MCF 10A (cell line): ENCODE measurements around the gene CEP89. TPM values are rescaled to one million over a fixed set of nuclear protein-coding genes. Genes with fewer than 3 reads are reported as not detected.
"Not testable (repeated sequence)": the region's sequence is repeated elsewhere in the genome, so short reads cannot be mapped to it uniquely, and the experiment has no call there.

Source experiments
- BruUV-seq: library from RNA; stranded (reverse); fragments of 400-500 nt; replicated peaks from 2 replicates; lab custom pipeline; 2021; lab: Mats Ljungman, UMichigan
- CTCF ChIA-PET: fragments of 300-600 bp; sonication (Branson Sonifier 250); formaldehyde crosslinking; extraction: SDS; loops from one replicate; lab custom pipeline; 2021; ENCODE audit warnings: antibody characterized with exemption, inconsistent platforms; lab: Yijun Ruan, JAX
- POLR2A ChIA-PET: fragments of 300-600, 350-650 bp; sonication (Branson Sonifier 250); formaldehyde crosslinking; extraction: SDS; loops from one replicate; lab custom pipeline; 2020; ENCODE audit warnings: antibody characterized with exemption, inconsistent platforms; lab: Yijun Ruan, JAX
- DNase-seq: peaks from one replicate; pipeline ENCODE4 v3.0.0-alpha.2; 2018; ENCODE audit not compliant: unreplicated experiment
- H3K27ac Mint-ChIP-seq: one replicate; pipeline ENCODE4 v1.8.0; 2022; ENCODE audit warnings: mild to moderate bottlenecking, low read depth, mixed read lengths; ENCODE audit not compliant: unreplicated experiment
- H3K27me3 Mint-ChIP-seq: one replicate; pipeline ENCODE4 v1.8.0; 2022; ENCODE audit warnings: mixed read lengths; ENCODE audit not compliant: insufficient read depth, unreplicated experiment
- H3K36me3 Mint-ChIP-seq: one replicate; pipeline ENCODE4 v1.8.0; 2022; ENCODE audit warnings: mild to moderate bottlenecking, moderate library complexity, mixed read lengths; ENCODE audit not compliant: insufficient read depth, unreplicated experiment
- H3K4me1 Mint-ChIP-seq: one replicate; pipeline ENCODE4 v1.8.0; 2022; ENCODE audit warnings: mixed read lengths; ENCODE audit not compliant: insufficient read depth, unreplicated experiment
- H3K4me3 Mint-ChIP-seq: one replicate; pipeline ENCODE4 v1.8.0; 2022; ENCODE audit warnings: mild to moderate bottlenecking, moderate library complexity, mixed read lengths; ENCODE audit not compliant: unreplicated experiment
- H3K9me3 Mint-ChIP-seq: one replicate; pipeline ENCODE4 v1.8.0; 2022; ENCODE audit warnings: mixed read lengths; ENCODE audit not compliant: unreplicated experiment
- CTCF ChIP-seq: fragments of 200-600 bp; IDR thresholded peaks from one replicate; pipeline ENCODE4 v1.8.0; 2022; ENCODE audit warnings: antibody characterized with exemption, mild to moderate bottlenecking; ENCODE audit not compliant: unreplicated experiment
- intact Hi-C: fragments of 100-400 bp; cut with micrococcal nuclease; formaldehyde crosslinking; loops from 2 replicates; pipeline ENCODE4 v1.14.1; 2022
- total RNA-seq: library from RNA; stranded (reverse); gene quantifications from 2 replicates; pipeline ENCODE4 v1.2.3, GENCODE V29; 2022

CEP89 gene
- total RNA-seq, 1 experiment from 2014 or later = 24.7 TPM

GRCh38 chr19:32842061-32842460, 129.7 kb downstream of the CEP89 start:
- Mint-ChIP-seq H3K36me3 (no peaks in the 10 kb centered on the region), H3K4me1 (no peaks in the 10 kb centered on the region), H3K9me3 (peaks cover 7% of the 10 kb centered on the region), H3K27me3 (no peaks in the 10 kb centered on the region), H3K27ac (no peak overlapping the region), H3K4me3 (no peak overlapping the region)
- no peak for DNase-seq
- ChIA-PET POLR2A (no interaction called here), CTCF (no interaction called here)
- TF ChIP-seq CTCF = no peak
- intact Hi-C loops = no loop called here
- BruUV-seq = no TSS peak

GRCh38 chr19:32837531-32837930, 134.2 kb downstream of the CEP89 start:
- no peak for TF ChIP-seq CTCF
- H3K27me3 Mint-ChIP-seq = no peaks in the 10 kb centered on the region
- no TSS peak for BruUV-seq
- DNase-seq = no peak
- ChIA-PET POLR2A (no interaction called here), CTCF (no interaction called here)
- H3K4me1 Mint-ChIP-seq = no peaks in the 10 kb centered on the region
- H3K27ac Mint-ChIP-seq = no peak overlapping the region
- no peak overlapping the region for H3K4me3 Mint-ChIP-seq
- intact Hi-C loops = no loop called here
- H3K36me3 Mint-ChIP-seq = no peaks in the 10 kb centered on the region
- H3K9me3 Mint-ChIP-seq = peaks cover 7% of the 10 kb centered on the region

- intact Hi-C loops, DNase-seq, CTCF ChIA-PET, H3K9me3 Mint-ChIP-seq, H3K27ac Mint-ChIP-seq, H3K4me1 Mint-ChIP-seq, H3K36me3 Mint-ChIP-seq, POLR2A ChIA-PET, H3K4me3 Mint-ChIP-seq, BruUV-seq, H3K27me3 Mint-ChIP-seq: not testable (repeated sequence)
Measured at GRCh38 chr19:32833388-32833787, 138.4 kb downstream of the CEP89 start.

- BruUV-seq, intact Hi-C loops, H3K9me3 Mint-ChIP-seq: not testable (repeated sequence)
Measured at GRCh38 chr19:32832825-32833224, 138.9 kb downstream of the CEP89 start.

GRCh38 chr19:32832094-32832493, 139.7 kb downstream of the CEP89 start:
- intact Hi-C loops, H3K4me1 Mint-ChIP-seq, H3K27ac Mint-ChIP-seq, CTCF ChIA-PET, H3K4me3 Mint-ChIP-seq, POLR2A ChIA-PET, H3K36me3 Mint-ChIP-seq, H3K9me3 Mint-ChIP-seq, BruUV-seq, H3K27me3 Mint-ChIP-seq, DNase-seq: not testable (repeated sequence)

More at GRCh38 chr19:32832825-32833224, 138.9 kb downstream of the CEP89 start:
- DNase-seq, H3K36me3 Mint-ChIP-seq, H3K4me3 Mint-ChIP-seq, H3K27me3 Mint-ChIP-seq, POLR2A ChIA-PET, CTCF ChIA-PET, H3K4me1 Mint-ChIP-seq, H3K27ac Mint-ChIP-seq: not testable (repeated sequence)

- ChIA-PET CTCF (no interaction called here), POLR2A (no interaction called here)
- no TSS peak for BruUV-seq
- no peak for DNase-seq
- intact Hi-C loops = no loop called here
- TF ChIP-seq CTCF = no peak
- no peak overlapping the region for H3K27ac Mint-ChIP-seq
- H3K9me3 Mint-ChIP-seq = no peaks in the 10 kb centered on the region
- H3K4me1 Mint-ChIP-seq = no peaks in the 10 kb centered on the region
- no peaks in the 10 kb centered on the region for H3K27me3 Mint-ChIP-seq
- no peaks in the 10 kb centered on the region for H3K36me3 Mint-ChIP-seq
- no peak overlapping the region for H3K4me3 Mint-ChIP-seq
Measured at GRCh38 chr19:32831611-32832010, 140.1 kb downstream of the CEP89 start.
